ENCODE results near the gene GRK1. TPM values are rescaled to one million over a fixed set of nuclear protein-coding genes. Genes with fewer than 3 reads are reported as not detected.
"Not testable (repeated sequence)": the region's sequence is repeated elsewhere in the genome, so short reads cannot be mapped to it uniquely, and the experiment has no call there.

The GRK1 gene
- total and polyA plus RNA-seq, 2 of the 4 experiments (the other 2 are of a cell fraction): not detected

DNA sequence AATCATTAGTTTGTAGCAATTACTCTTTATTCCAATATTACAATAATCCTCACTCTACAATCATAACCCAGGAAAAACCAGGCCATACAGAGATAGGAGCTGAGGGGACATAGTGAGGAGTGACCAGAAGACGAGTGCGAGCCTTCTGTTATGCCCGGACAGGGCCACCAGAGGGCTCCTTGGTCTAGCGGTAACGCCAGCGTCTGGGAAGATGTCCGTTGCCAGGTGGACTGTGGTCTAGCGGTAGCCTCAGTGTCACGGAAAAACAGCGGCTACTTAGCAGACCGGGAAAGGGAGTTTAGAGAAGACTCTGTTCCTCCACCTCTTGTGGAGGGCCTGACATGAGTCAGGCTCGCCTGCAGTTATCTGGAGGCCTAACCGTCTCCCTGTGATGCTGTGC lies 45.5 kb upstream of the GRK1 start:
- POLR2A ChIA-PET (ENCODE audit: unreplicated experiment); BruUV-seq (replicated peaks); H4K91ac ChIP-seq (ENCODE audit: insufficient read depth, low read depth, low read length); H3K9ac ChIP-seq (ENCODE audit: low read depth, low read length); H2AFZ ChIP-seq (replicated peaks; ENCODE audit: low read length, poor library complexity); H3K18ac ChIP-seq (ENCODE audit: low read depth, low read length); CTCF ChIA-PET; H2BK120ac ChIP-seq (ENCODE audit: low read depth, low read length); H4K8ac ChIP-seq (ENCODE audit: low read depth in 2 of 2, low read length in 2 of 2); ATAC-seq (ENCODE audit: low read depth); H2BK15ac ChIP-seq (ENCODE audit: low read depth, low read length); H2BK5ac ChIP-seq (ENCODE audit: low read depth, low read length, poor library complexity, severe bottlenecking); H3K4me2 ChIP-seq (ENCODE audit: low read depth, low read length); H2AK9ac ChIP-seq (replicated peaks; ENCODE audit: low read depth, low read length, poor library complexity); H3K14ac ChIP-seq (replicated peaks; ENCODE audit: low read depth, low read length); H3K4me3 ChIP-seq (ENCODE audit: insufficient read depth, low read depth, low read length); dilution Hi-C loops (cut with HindIII; ENCODE audit: low sequenced_read_pairs, unreplicated experiment); intact Hi-C loops (cut with micrococcal nuclease); H3K4ac ChIP-seq (ENCODE audit: low read depth, low read length); H3K56ac ChIP-seq (ENCODE audit: extremely low read depth, insufficient read depth, low read length); H3K27ac ChIP-seq (ENCODE audit: insufficient read depth, low read length); H3K9me3 ChIP-seq (ENCODE audit: control insufficient read depth, insufficient read depth, low read length); H3K23ac ChIP-seq (ENCODE audit: low read depth, low read length); H2AK5ac ChIP-seq (ENCODE audit: low read depth, low read length); H2BK20ac ChIP-seq (ENCODE audit: low read depth, low read length); H4K5ac ChIP-seq (ENCODE audit: low read depth, low read length); in situ Hi-C loops (cut with MboI; ENCODE audit: low sequenced_read_pairs); H3K27me3 ChIP-seq (ENCODE audit: control insufficient read depth, insufficient read depth, low read length): not testable (repeated sequence)
- TF ChIP-seq RAD21 (IDR thresholded peaks at IDR 0.05; ENCODE audit: low read length): peak; percentile 34
- TF ChIP-seq SMC3 (IDR thresholded peaks at IDR 0.05; ENCODE audit: low read depth, low read length): peak; percentile 29; the same call in 1 of the 2 replicates
- TF ChIP-seq, protein P1, sequence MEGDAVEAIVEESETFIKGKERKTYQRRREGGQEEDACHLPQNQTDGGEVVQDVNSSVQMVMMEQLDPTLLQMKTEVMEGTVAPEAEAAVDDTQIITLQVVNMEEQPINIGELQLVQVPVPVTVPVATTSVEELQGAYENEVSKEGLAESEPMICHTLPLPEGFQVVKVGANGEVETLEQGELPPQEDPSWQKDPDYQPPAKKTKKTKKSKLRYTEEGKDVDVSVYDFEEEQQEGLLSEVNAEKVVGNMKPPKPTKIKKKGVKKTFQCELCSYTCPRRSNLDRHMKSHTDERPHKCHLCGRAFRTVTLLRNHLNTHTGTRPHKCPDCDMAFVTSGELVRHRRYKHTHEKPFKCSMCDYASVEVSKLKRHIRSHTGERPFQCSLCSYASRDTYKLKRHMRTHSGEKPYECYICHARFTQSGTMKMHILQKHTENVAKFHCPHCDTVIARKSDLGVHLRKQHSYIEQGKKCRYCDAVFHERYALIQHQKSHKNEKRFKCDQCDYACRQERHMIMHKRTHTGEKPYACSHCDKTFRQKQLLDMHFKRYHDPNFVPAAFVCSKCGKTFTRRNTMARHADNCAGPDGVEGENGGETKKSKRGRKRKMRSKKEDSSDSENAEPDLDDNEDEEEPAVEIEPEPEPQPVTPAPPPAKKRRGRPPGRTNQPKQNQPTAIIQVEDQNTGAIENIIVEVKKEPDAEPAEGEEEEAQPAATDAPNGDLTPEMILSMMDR (conservative IDR thresholded peaks at IDR 0.05; ENCODE audit: low read depth, low read length): peak; percentile 27
- peaks cover 63% of the 10 kb centered on the region for H4K20me1 ChIP-seq (ENCODE audit: insufficient read depth, low read length)
- 79% methylated on average over 9 of the region's 13 CpGs; no CpG with 5 or more reads in 1 of the 2 experiments for WGBS, 2 experiments (ENCODE audit: extremely low coverage in 2 of 2, insufficient read length in 1 of 2)
- H3K36me3 ChIP-seq (ENCODE audit: control insufficient read depth, insufficient read depth, low read length): peaks cover 22% of the 10 kb centered on the region
- peak; percentile 34 for DNase-seq
- H3K79me1 ChIP-seq (ENCODE audit: low read depth in 1 of 2, low read length in 2 of 2): peaks cover 23 to 66% of the 10 kb centered on the region in 2 experiments
- peaks cover 11% of the 10 kb centered on the region; the same call in 1 of the 2 replicates for H3K9me1 ChIP-seq (ENCODE audit: insufficient read depth, low read length)
- H3K4me1 ChIP-seq (ENCODE audit: control insufficient read depth, insufficient read depth, low read length): peaks cover 17% of the 10 kb centered on the region

DNA sequence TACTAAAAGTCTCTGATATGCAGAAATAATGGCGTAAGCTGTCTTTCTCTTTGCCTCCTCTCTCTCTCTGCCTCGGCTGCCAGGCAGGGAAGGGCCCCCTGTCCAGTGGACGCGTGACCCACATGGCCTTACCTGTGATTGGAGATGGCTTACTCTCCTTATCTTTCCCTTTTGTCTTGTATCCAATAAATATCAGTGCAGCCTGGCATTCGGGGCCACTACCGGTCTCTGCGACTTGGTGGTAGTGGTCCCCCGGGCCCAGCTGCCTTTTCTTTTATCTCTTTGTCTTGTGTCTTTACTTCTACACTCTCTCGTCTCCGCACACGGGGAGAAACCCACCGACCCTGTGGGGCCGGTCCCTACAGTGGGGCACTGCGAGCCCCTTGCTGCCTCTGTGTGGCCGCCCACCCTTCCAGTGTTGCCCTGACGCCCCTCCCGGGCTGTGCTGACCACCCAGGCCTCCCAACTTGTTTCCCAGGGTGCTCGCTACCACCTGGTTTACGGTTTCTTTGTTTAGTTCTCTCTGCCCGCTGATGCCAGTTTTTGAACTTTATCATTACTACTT lies 45.0 kb upstream of the GRK1 start:
- in situ Hi-C loops (cut with MboI; ENCODE audit: low sequenced_read_pairs); DNase-seq; H4K8ac ChIP-seq (ENCODE audit: low read depth in 2 of 2, low read length in 2 of 2); H2BK20ac ChIP-seq (ENCODE audit: low read depth, low read length); H3K9me1 ChIP-seq (ENCODE audit: insufficient read depth, low read length); H4K91ac ChIP-seq (ENCODE audit: insufficient read depth, low read depth, low read length); H3K9ac ChIP-seq (ENCODE audit: low read depth, low read length); dilution Hi-C loops (cut with HindIII; ENCODE audit: low sequenced_read_pairs, unreplicated experiment); H3K9me3 ChIP-seq (ENCODE audit: control insufficient read depth, insufficient read depth, low read length); H3K18ac ChIP-seq (ENCODE audit: low read depth, low read length); intact Hi-C loops (cut with micrococcal nuclease); CTCF ChIA-PET; H3K27me3 ChIP-seq (ENCODE audit: control insufficient read depth, insufficient read depth, low read length); H2BK5ac ChIP-seq (ENCODE audit: low read depth, low read length, poor library complexity, severe bottlenecking); H3K23ac ChIP-seq (ENCODE audit: low read depth, low read length); H3K4me2 ChIP-seq (ENCODE audit: low read depth, low read length); POLR2A ChIA-PET (ENCODE audit: unreplicated experiment); ATAC-seq (ENCODE audit: low read depth); H3K4ac ChIP-seq (ENCODE audit: low read depth, low read length); H2BK120ac ChIP-seq (ENCODE audit: low read depth, low read length); H2AK5ac ChIP-seq (ENCODE audit: low read depth, low read length); H3K4me3 ChIP-seq (ENCODE audit: insufficient read depth, low read depth, low read length); H3K56ac ChIP-seq (ENCODE audit: extremely low read depth, insufficient read depth, low read length); H3K14ac ChIP-seq (replicated peaks; ENCODE audit: low read depth, low read length); BruUV-seq (replicated peaks); H2BK15ac ChIP-seq (ENCODE audit: low read depth, low read length); H2AFZ ChIP-seq (replicated peaks; ENCODE audit: low read length, poor library complexity); H3K27ac ChIP-seq (ENCODE audit: insufficient read depth, low read length); H4K5ac ChIP-seq (ENCODE audit: low read depth, low read length); H2AK9ac ChIP-seq (replicated peaks; ENCODE audit: low read depth, low read length, poor library complexity): not testable (repeated sequence)
- H4K20me1 ChIP-seq (ENCODE audit: insufficient read depth, low read length): peaks cover 61% of the 10 kb centered on the region
- H3K4me1 ChIP-seq (ENCODE audit: control insufficient read depth, insufficient read depth, low read length): peaks cover 14% of the 10 kb centered on the region
- peaks cover 20 to 66% of the 10 kb centered on the region in 2 experiments for H3K79me1 ChIP-seq (ENCODE audit: low read depth in 1 of 2, low read length in 2 of 2)
- 97% methylated on average over 9 of the region's 20 CpGs; no CpG with 5 or more reads in 1 of the 2 experiments for WGBS, 2 experiments (ENCODE audit: extremely low coverage in 2 of 2, insufficient read length in 1 of 2)
- peaks cover 23% of the 10 kb centered on the region for H3K36me3 ChIP-seq (ENCODE audit: control insufficient read depth, insufficient read depth, low read length)

Data from IMR-90 (cell line).